ENCODE data around the gene ZBTB16. TPM values are rescaled to one million over a fixed set of nuclear protein-coding genes. Genes with fewer than 3 reads are reported as not detected.

Gene ZBTB16
- total and polyA plus RNA-seq, 4 donors: 8.9 to 140 (median 34.5) TPM

GRCh38 chr11:114077482-114078305, 18.2 kb downstream of the ZBTB16 start:
- no peaks in the 10 kb centered on the region for H3K9me3 ChIP-seq (ENCODE audit: control insufficient read depth in 4 of 4, low read length in 3 of 4)
- peaks cover 24 to 84% (median 63%) of the 10 kb centered on the region in 4 donors for H3K4me1 ChIP-seq (ENCODE audit: control insufficient read depth in 4 of 4, insufficient read depth in 4 of 4, low read length in 3 of 4)
- H3K27me3 ChIP-seq (ENCODE audit: control insufficient read depth in 4 of 4, insufficient read depth in 4 of 4, low read length in 3 of 4): no peaks in the 10 kb centered on the region
- WGBS: 70% methylated on average over 9 of the region's 9 CpGs
- peak overlapping the region in 1 of 2 donors; percentile 24 for H3K9ac ChIP-seq (ENCODE audit: low read depth in 1 of 2, low read length in 2 of 2)
- H3K4me3 ChIP-seq (ENCODE audit: low read depth in 1 of 3, low read length in 3 of 3): no peak overlapping the region
- H3K27ac ChIP-seq (ENCODE audit: low read depth in 1 of 2, low read length in 2 of 2): peak overlapping the region; percentile 22 to 40
- H3K36me3 ChIP-seq (ENCODE audit: control insufficient read depth in 4 of 4, insufficient read depth in 3 of 4, low read depth in 1 of 4, low read length in 3 of 4): peaks cover 0 to 16% (median 8%) of the 10 kb centered on the region in 4 donors
- no peak for TF ChIP-seq YY1 (IDR thresholded peaks at IDR 0.05)
- no peak for TF ChIP-seq RAD21 (IDR thresholded peaks at IDR 0.05)
- DNase-seq (ENCODE audit: low spot score): no peak

GRCh38 chr11:114078423-114078822, 18.9 kb downstream of the ZBTB16 start:
- TF ChIP-seq TAF1 (conservative IDR thresholded peaks at IDR 0.05) (no peak), RAD21 (IDR thresholded peaks at IDR 0.05) (peak in 1 of 2 donors; percentile 58), JUND (IDR thresholded peaks at IDR 0.05) (peak; percentile 71 to 76), REST (IDR thresholded peaks at IDR 0.05) (peak; percentile 37), FOXA2 (IDR thresholded peaks at IDR 0.05) (no peak), YY1 (IDR thresholded peaks at IDR 0.05) (peak; percentile 28), ZBTB33 (IDR thresholded peaks at IDR 0.05) (peak; percentile 52), HNF4A (conservative IDR thresholded peaks at IDR 0.05) (peak; percentile 93), MAX (IDR thresholded peaks at IDR 0.05) (peak; percentile 40), EGR1 (IDR thresholded peaks at IDR 0.05; ENCODE audit: low read depth in 2 of 2) (peak in 1 of 2 donors; percentile 32), FOXA1 (IDR thresholded peaks at IDR 0.05) (no peak), RXRA (IDR thresholded peaks at IDR 0.05) (peak; percentile 84 to 87), SP1 (IDR thresholded peaks at IDR 0.05) (peak; percentile 88), GABPA (IDR thresholded peaks at IDR 0.05 in 1 of 2, conservative IDR thresholded peaks at IDR 0.05 in 1 of 2) (peak in 1 of 2 donors; percentile 23), HNF4G (IDR thresholded peaks at IDR 0.05) (peak; percentile 84)
- Histone ChIP-seq H3K27me3 (ENCODE audit: control insufficient read depth in 4 of 4, insufficient read depth in 4 of 4, low read length in 3 of 4) (no peaks in the 10 kb centered on the region), H3K9ac (ENCODE audit: low read depth in 1 of 2, low read length in 2 of 2) (peak overlapping the region in 1 of 2 donors; percentile 24), H3K36me3 (ENCODE audit: control insufficient read depth in 4 of 4, insufficient read depth in 3 of 4, low read depth in 1 of 4, low read length in 3 of 4) (peaks cover 0 to 13% (median 9%) of the 10 kb centered on the region in 4 donors), H3K4me1 (ENCODE audit: control insufficient read depth in 4 of 4, insufficient read depth in 4 of 4, low read length in 3 of 4) (peaks cover 30 to 80% (median 69%) of the 10 kb centered on the region in 4 donors), H3K4me3 (ENCODE audit: low read depth in 1 of 3, low read length in 3 of 3) (no peak overlapping the region), H3K9me3 (ENCODE audit: control insufficient read depth in 4 of 4, low read length in 3 of 4) (no peaks in the 10 kb centered on the region), H3K27ac (ENCODE audit: low read depth in 1 of 2, low read length in 2 of 2) (peak overlapping the region; percentile 22 to 40)
- DNase-seq (ENCODE audit: low spot score): no peak
- 54% methylated on average over 4 of the region's 4 CpGs for WGBS

Measured in liver (tissue), 9 donors.